WTC11 (cell line): ENCODE results near the gene POU2F1. TPM values are rescaled to one million over a fixed set of nuclear protein-coding genes. Genes with fewer than 3 reads are reported as not detected.
"Not testable (repeated sequence)": the region's sequence is repeated elsewhere in the genome, so short reads cannot be mapped to it uniquely, and the experiment has no call there.

ENCODE experiments used
- ATAC-seq: fragments of 200-7000 bp; cut with Tn5 transposase; 2 replicates; pipeline ENCODE4 v1.10.0; 2021; ENCODE audit warnings: mild to moderate bottlenecking, moderate library complexity
- CTCF ChIA-PET: fragments of 300-600 bp; sonication (Branson Sonifier 250); formaldehyde crosslinking; loops from one replicate; lab custom pipeline; 2021; ENCODE audit warnings: antibody characterized with exemption; lab: Charles Lee
- POLR2A ChIA-PET: fragments of 350-600 bp; sonication (Branson Sonifier 250); formaldehyde crosslinking; loops from one replicate; lab custom pipeline; 2021; ENCODE audit warnings: antibody characterized with exemption; lab: Charles Lee
- DNase-seq: peaks from one replicate; pipeline ENCODE4 v3.0.0; 2021; ENCODE audit warnings: low spot score
- H3K27ac Mint-ChIP-seq: 2 replicates; pipeline ENCODE4 v1.8.0; 2021; ENCODE audit warnings: mixed read lengths
- H3K27me3 Mint-ChIP-seq: 2 replicates; pipeline ENCODE4 v1.8.0; 2021; ENCODE audit warnings: low read depth, mild to moderate bottlenecking, moderate library complexity, mixed read lengths
- H3K36me3 Mint-ChIP-seq: 2 replicates; pipeline ENCODE4 v1.8.0; 2021; ENCODE audit warnings: mixed read lengths
- H3K4me1 Mint-ChIP-seq: 2 replicates; pipeline ENCODE4 v1.8.0; 2022; ENCODE audit warnings: mixed read lengths
- H3K4me3 Mint-ChIP-seq: 2 replicates; pipeline ENCODE4 v1.8.0; 2021; ENCODE audit warnings: mild to moderate bottlenecking, moderate library complexity, mixed read lengths
- H3K9me3 Mint-ChIP-seq: 2 replicates; pipeline ENCODE4 v1.8.0; 2021; ENCODE audit warnings: mixed read lengths
- ATF1 ChIP-seq: sonication (generic); formaldehyde crosslinking; IDR thresholded peaks from 2 replicates; pipeline ENCODE4 v1.8.1; 2023; ENCODE audit warnings: mild to moderate bottlenecking, moderate library complexity, missing genetic modification reagents
- CBFB ChIP-seq: sonication (generic); formaldehyde crosslinking; IDR thresholded peaks from 2 replicates; pipeline ENCODE4 v1.8.1; 2022; ENCODE audit warnings: mild to moderate bottlenecking, low read depth, missing genetic modification reagents
- EMX1 ChIP-seq: fragments of 250-450 bp; sonication (Bioruptor Pico); IDR thresholded peaks from 2 replicates; pipeline ENCODE4 v1.8.0; 2021; ENCODE audit warnings: mild to moderate bottlenecking
- GTF2I ChIP-seq: fragments of 250-450 bp; sonication (Bioruptor Pico); conservative IDR thresholded peaks from 2 replicates; pipeline ENCODE4 v1.4.0; 2021; ENCODE audit warnings: mild to moderate bottlenecking
- JAZF1 ChIP-seq: fragments of 250-450 bp; sonication (Bioruptor Pico); IDR thresholded peaks from 2 replicates; pipeline ENCODE4 v1.9.0; 2021; ENCODE audit warnings: moderate library complexity, mild to moderate bottlenecking, inconsistent platforms
- NR1H2 ChIP-seq: sonication (generic); formaldehyde crosslinking; IDR thresholded peaks from 2 replicates; pipeline ENCODE4 v1.9.0; 2021; ENCODE audit warnings: mild to moderate bottlenecking, moderate library complexity, missing genetic modification reagents
- NR3C1 ChIP-seq: sonication (generic); formaldehyde crosslinking; conservative IDR thresholded peaks from 2 replicates; pipeline ENCODE4 v1.8.1; 2023; ENCODE audit warnings: low read depth, mild to moderate bottlenecking, missing genetic modification reagents
- PRRX2 ChIP-seq: fragments of 250-450 bp; sonication (Bioruptor Pico); IDR thresholded peaks from 2 replicates; pipeline ENCODE4 v1.8.0; 2021; ENCODE audit warnings: mild to moderate bottlenecking
- RELA ChIP-seq: sonication (generic); formaldehyde crosslinking; IDR thresholded peaks from 2 replicates; pipeline ENCODE4 v1.8.1; 2022; ENCODE audit warnings: missing genetic modification reagents, mild to moderate bottlenecking, borderline replicate concordance
- RORB ChIP-seq: fragments of 250-450 bp; sonication (Bioruptor Pico); IDR thresholded peaks from 2 replicates; pipeline ENCODE4 v1.9.0; 2021; ENCODE audit warnings: mild to moderate bottlenecking
- SOX15 ChIP-seq: fragments of 250-450 bp; sonication (Bioruptor Pico); IDR thresholded peaks from 2 replicates; pipeline ENCODE4 v1.9.0; 2021; ENCODE audit warnings: mild to moderate bottlenecking
- SP1 ChIP-seq: sonication (generic); formaldehyde crosslinking; conservative IDR thresholded peaks from 2 replicates; pipeline ENCODE4 v1.8.1; 2022; ENCODE audit warnings: missing genetic modification reagents
- TP53 ChIP-seq: sonication (generic); formaldehyde crosslinking; IDR thresholded peaks from 2 replicates; pipeline ENCODE4 v1.8.1; 2023; ENCODE audit warnings: mild to moderate bottlenecking, missing genetic modification reagents
- ZBTB21 ChIP-seq: sonication (generic); formaldehyde crosslinking; IDR thresholded peaks from 2 replicates; pipeline ENCODE4 v1.8.1; 2023; ENCODE audit warnings: mild to moderate bottlenecking, missing genetic modification reagents, borderline replicate concordance
- ZMAT4 ChIP-seq: fragments of 250-450 bp; sonication (Bioruptor Pico); IDR thresholded peaks from 2 replicates; pipeline ENCODE4 v1.9.0; 2021; ENCODE audit warnings: mild to moderate bottlenecking
- ZNF121 ChIP-seq: sonication (generic); formaldehyde crosslinking; IDR thresholded peaks from 2 replicates; pipeline ENCODE4 v1.8.0; 2023; ENCODE audit warnings: missing genetic modification reagents
- ZNF219 ChIP-seq: sonication (generic); formaldehyde crosslinking; IDR thresholded peaks from 2 replicates; pipeline ENCODE4 v1.8.0; 2023; ENCODE audit warnings: missing genetic modification reagents, mild to moderate bottlenecking, borderline replicate concordance
- ZNF423 ChIP-seq: fragments of 250-450 bp; sonication (Bioruptor Pico); IDR thresholded peaks from 2 replicates; pipeline ENCODE4 v2.1.2; 2022; ENCODE audit warnings: mild to moderate bottlenecking, moderate library complexity
- ZSCAN18 ChIP-seq: fragments of 250-450 bp; sonication (Bioruptor Pico); IDR thresholded peaks from 2 replicates; pipeline ENCODE4 v2.1.2; 2022; ENCODE audit warnings: mild to moderate bottlenecking, moderate library complexity
- total RNA-seq: library from RNA; stranded (reverse); gene quantifications from 3 replicates; pipeline ENCODE4 v1.2.3, GENCODE V29; 2021

POU2F1 gene
- total RNA-seq, 1 experiment from 2014 or later = 51.3 TPM

- POLR2A ChIA-PET = no interaction called here
- CTCF ChIA-PET = no interaction called here
- no peak for DNase-seq
- no peak for TF ChIP-seq SP1
- Mint-ChIP-seq H3K27me3 (no peaks in the 10 kb centered on the region), H3K9me3 (peaks cover 1% of the 10 kb centered on the region), H3K4me3 (no peak overlapping the region), H3K27ac (no peak overlapping the region), H3K4me1 (peaks cover 35% of the 10 kb centered on the region), H3K36me3 (peaks cover 7% of the 10 kb centered on the region)
- ATAC-seq = no peak
These were observed 18.0 kb downstream of the POU2F1 start for GRCh38 chr1:167238713-167239112.

GRCh38 chr1:167239257-167239656 lies 18.6 kb downstream of the POU2F1 start:
- peaks cover 5% of the 10 kb centered on the region for H3K9me3 Mint-ChIP-seq
- ChIA-PET CTCF (no interaction called here), POLR2A (no interaction called here)
- H3K4me3 Mint-ChIP-seq = no peak overlapping the region
- peaks cover 12% of the 10 kb centered on the region for H3K36me3 Mint-ChIP-seq
- peaks cover 29% of the 10 kb centered on the region for H3K4me1 Mint-ChIP-seq
- H3K27me3 Mint-ChIP-seq = no peaks in the 10 kb centered on the region
- DNase-seq (no peak), ATAC-seq (no peak)
- no peak overlapping the region for H3K27ac Mint-ChIP-seq
- TF ChIP-seq ATF1 (CRISPR knock-in tag) = no peak
- no peak for TF ChIP-seq ZSCAN18
- no peak for TF ChIP-seq JAZF1 (CRISPR knock-in tag)
- no peak for TF ChIP-seq GTF2I (CRISPR knock-in tag)

- DNase-seq = no peak
- CTCF ChIA-PET = no interaction called here
- no peak overlapping the region for H3K4me3 Mint-ChIP-seq
- POLR2A ChIA-PET = no interaction called here
- TF ChIP-seq SOX15 = no peak
- no peak for TF ChIP-seq EMX1 (CRISPR knock-in tag)
- no peak for TF ChIP-seq ZNF219
- no peak for TF ChIP-seq ZSCAN18
- TF ChIP-seq TP53 (CRISPR knock-in tag) = no peak
- no peak for TF ChIP-seq RORB (CRISPR knock-in tag)
- TF ChIP-seq ZBTB21 (CRISPR knock-in tag) = no peak
- no peak for TF ChIP-seq PRRX2 (CRISPR knock-in tag)
- no peak for TF ChIP-seq NR3C1 (CRISPR knock-in tag)
- no peak for TF ChIP-seq ZNF423 (CRISPR knock-in tag)
- TF ChIP-seq, all 79 proteins: peak for 0
- peaks cover 22% of the 10 kb centered on the region for H3K4me1 Mint-ChIP-seq
- H3K27ac Mint-ChIP-seq = no peak overlapping the region
- H3K27me3 Mint-ChIP-seq = no peaks in the 10 kb centered on the region
- peaks cover 16% of the 10 kb centered on the region for H3K36me3 Mint-ChIP-seq
- no peak for ATAC-seq
- peaks cover 5% of the 10 kb centered on the region for H3K9me3 Mint-ChIP-seq
These were observed 23.6 kb downstream of the POU2F1 start for GRCh38 chr1:167244244-167244643.

GRCh38 chr1:167245168-167245567 lies 24.5 kb downstream of the POU2F1 start:
- POLR2A ChIA-PET, H3K27ac Mint-ChIP-seq, H3K9me3 Mint-ChIP-seq, DNase-seq, H3K27me3 Mint-ChIP-seq, ATAC-seq, H3K4me3 Mint-ChIP-seq: not testable (repeated sequence)
- CTCF ChIA-PET = interaction anchor here (0.9 to 1.6 kb wide), 2 partner anchors 12 to 25 kb away, joined by 4 to 5 read pairs; no protein-coding TSS in a partner anchor
- Mint-ChIP-seq H3K4me1 (peaks cover 28% of the 10 kb centered on the region), H3K36me3 (peaks cover 16% of the 10 kb centered on the region)

- Mint-ChIP-seq H3K27ac (no peak overlapping the region), H3K36me3 (peaks cover 16% of the 10 kb centered on the region), H3K9me3 (peaks cover 5% of the 10 kb centered on the region), H3K4me1 (peaks cover 28% of the 10 kb centered on the region), H3K27me3 (no peaks in the 10 kb centered on the region), H3K4me3 (no peak overlapping the region)
- DNase-seq (no peak), ATAC-seq (no peak)
- CTCF ChIA-PET = interaction anchor here (1.5 kb wide), 1 partner anchor 27 kb away, joined by 7 read pairs; the partner anchor contains the start of gene POU2F1
- POLR2A ChIA-PET = interaction anchor here (0.6 kb wide), 1 partner anchor 27 kb away, joined by 4 read pairs; no protein-coding TSS in a partner anchor
- TF ChIP-seq NR1H2 (no peak), RELA (CRISPR knock-in tag) (no peak), CBFB (CRISPR knock-in tag) (no peak), ZNF121 (CRISPR knock-in tag) (0 out of 2 replicates have a peak, but pooled peaks have one; percentile 7), ZMAT4 (no peak)
These were observed 26.3 kb downstream of the POU2F1 start for GRCh38 chr1:167246971-167247370.
